ENCODE results near the gene SLC6A2.

- TF ChIP-seq CTCF (IDR thresholded peaks at IDR 0.05), result no peak
- no peak for TF ChIP-seq EP300 (IDR thresholded peaks at IDR 0.05; ENCODE audit: low read depth)
These were observed 349 bp upstream of the SLC6A2 start for GRCh38 chr16:55655381-55655896.

All from transverse colon (tissue), 3 donors.